ENCODE measurements around the gene TMEM154. TPM values are rescaled to one million over a fixed set of nuclear protein-coding genes. Genes with fewer than 3 reads are reported as not detected.
A peak's percentile ranks its signal among the peaks of the same experiment; 100 is the strongest.

The TMEM154 gene
- polyA plus RNA-seq, 1 donor from 2014 or later, result not detected

DNA sequence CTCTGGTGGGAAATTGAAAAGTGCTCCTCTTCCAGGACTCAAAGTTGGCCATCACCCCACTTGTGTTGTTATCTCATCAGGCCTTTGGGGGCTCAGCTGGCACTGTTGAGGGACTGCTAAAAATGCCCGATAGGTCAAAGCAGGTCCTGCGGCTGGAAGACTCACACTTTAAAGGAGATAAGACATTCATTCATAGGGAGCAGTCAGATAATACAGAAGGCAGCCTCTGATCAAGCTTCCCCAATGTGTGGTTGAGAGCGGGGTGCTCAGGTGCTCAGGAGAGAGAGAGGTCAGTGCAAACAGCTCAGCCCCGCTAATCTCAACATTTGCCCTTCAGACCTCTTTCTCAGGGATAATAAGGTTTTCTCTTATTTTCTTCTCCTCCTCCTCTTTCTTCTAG is 70.3 kb downstream of the TMEM154 start:
- H3K9me2 ChIP-seq (ENCODE audit: insufficient read depth, low read length), result no peaks in the 10 kb centered on the region
- no peak overlapping the region for H3K4me2 ChIP-seq (ENCODE audit: low read length)
- no peaks in the 10 kb centered on the region for H3K27me3 ChIP-seq (ENCODE audit: insufficient read depth, low read depth, low read length)
- no peak overlapping the region for H3K4me3 ChIP-seq (ENCODE audit: low read length)
- H4K20me1 ChIP-seq (ENCODE audit: insufficient read depth), result no peaks in the 10 kb centered on the region
- no peak for TF ChIP-seq TAF1 (IDR thresholded peaks at IDR 0.05; ENCODE audit: low read depth)
- TF ChIP-seq RAD21 (conservative IDR thresholded peaks at IDR 0.05), result no peak
- H3K9ac ChIP-seq (ENCODE audit: low read length), result no peak overlapping the region
- no peaks in the 10 kb centered on the region for H3F3A ChIP-seq (ENCODE audit: insufficient read depth, low read length, poor library complexity, severe bottlenecking)
- H3K9me3 ChIP-seq (ENCODE audit: low read length), result no peaks in the 10 kb centered on the region
- H2AFZ ChIP-seq (ENCODE audit: low read depth, low read length), result no peak overlapping the region
- H3K79me2 ChIP-seq (replicated peaks; ENCODE audit: insufficient read depth, low read length), result no peaks in the 10 kb centered on the region
- no peaks in the 10 kb centered on the region for H3K36me3 ChIP-seq (ENCODE audit: insufficient read depth, low read length)
- no peak overlapping the region for H3K27ac ChIP-seq (ENCODE audit: low read length)

DNA sequence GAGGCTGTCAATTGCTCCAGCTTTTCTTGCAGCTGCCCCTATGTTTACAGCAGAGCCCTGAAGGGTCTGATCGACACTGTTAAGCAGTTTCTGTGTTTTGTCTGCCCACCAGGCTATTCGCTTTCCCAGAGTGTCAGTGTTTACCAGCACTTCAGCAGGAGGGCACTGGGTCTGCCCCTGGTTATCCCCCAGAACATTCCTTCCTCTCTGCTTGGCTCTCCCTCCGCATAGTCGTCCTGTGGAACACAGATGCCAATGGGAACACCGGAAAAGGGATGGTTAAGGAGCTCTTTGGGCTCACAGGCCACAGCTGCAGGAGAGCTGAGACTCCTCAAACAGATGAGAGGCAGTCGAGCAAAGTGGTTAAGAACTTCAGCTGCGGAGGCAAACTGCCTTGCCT is 72.6 kb downstream of the TMEM154 start:
- Histone ChIP-seq H3K79me2 (replicated peaks; ENCODE audit: insufficient read depth, low read length) (no peaks in the 10 kb centered on the region), H3K9me3 (ENCODE audit: low read length) (no peaks in the 10 kb centered on the region), H3K27ac (ENCODE audit: low read length) (peak overlapping the region; percentile 69), H3K9me2 (ENCODE audit: insufficient read depth, low read length) (no peaks in the 10 kb centered on the region), H2AFZ (ENCODE audit: low read depth, low read length) (peak overlapping the region; percentile 12), H3F3A (ENCODE audit: insufficient read depth, low read length, poor library complexity, severe bottlenecking) (no peaks in the 10 kb centered on the region), H3K36me3 (ENCODE audit: insufficient read depth, low read length) (no peaks in the 10 kb centered on the region), H3K4me2 (ENCODE audit: low read length) (no peak overlapping the region), H3K4me3 (ENCODE audit: low read length) (no peak overlapping the region), H3K9ac (ENCODE audit: low read length) (no peak overlapping the region), H3K27me3 (ENCODE audit: insufficient read depth, low read depth, low read length) (no peaks in the 10 kb centered on the region), H4K20me1 (ENCODE audit: insufficient read depth) (no peaks in the 10 kb centered on the region)
- TF ChIP-seq TAF1 (IDR thresholded peaks at IDR 0.05; ENCODE audit: low read depth) (no peak), EZH2 (IDR thresholded peaks at IDR 0.05; ENCODE audit: borderline replicate concordance, insufficient read depth, low read length, poor library complexity, severe bottlenecking) (no peak), SMC3 (conservative IDR thresholded peaks at IDR 0.05; ENCODE audit: poor library complexity) (no peak), POLR2AphosphoS5 (IDR thresholded peaks at IDR 0.05) (no peak), EP300 (conservative IDR thresholded peaks at IDR 0.05; ENCODE audit: poor library complexity, severe bottlenecking) (no peak), RAD21 (conservative IDR thresholded peaks at IDR 0.05) (no peak), MXI1 (conservative IDR thresholded peaks at IDR 0.05; ENCODE audit: poor library complexity, severe bottlenecking) (no peak)
- TF ChIP-seq, protein P1, sequence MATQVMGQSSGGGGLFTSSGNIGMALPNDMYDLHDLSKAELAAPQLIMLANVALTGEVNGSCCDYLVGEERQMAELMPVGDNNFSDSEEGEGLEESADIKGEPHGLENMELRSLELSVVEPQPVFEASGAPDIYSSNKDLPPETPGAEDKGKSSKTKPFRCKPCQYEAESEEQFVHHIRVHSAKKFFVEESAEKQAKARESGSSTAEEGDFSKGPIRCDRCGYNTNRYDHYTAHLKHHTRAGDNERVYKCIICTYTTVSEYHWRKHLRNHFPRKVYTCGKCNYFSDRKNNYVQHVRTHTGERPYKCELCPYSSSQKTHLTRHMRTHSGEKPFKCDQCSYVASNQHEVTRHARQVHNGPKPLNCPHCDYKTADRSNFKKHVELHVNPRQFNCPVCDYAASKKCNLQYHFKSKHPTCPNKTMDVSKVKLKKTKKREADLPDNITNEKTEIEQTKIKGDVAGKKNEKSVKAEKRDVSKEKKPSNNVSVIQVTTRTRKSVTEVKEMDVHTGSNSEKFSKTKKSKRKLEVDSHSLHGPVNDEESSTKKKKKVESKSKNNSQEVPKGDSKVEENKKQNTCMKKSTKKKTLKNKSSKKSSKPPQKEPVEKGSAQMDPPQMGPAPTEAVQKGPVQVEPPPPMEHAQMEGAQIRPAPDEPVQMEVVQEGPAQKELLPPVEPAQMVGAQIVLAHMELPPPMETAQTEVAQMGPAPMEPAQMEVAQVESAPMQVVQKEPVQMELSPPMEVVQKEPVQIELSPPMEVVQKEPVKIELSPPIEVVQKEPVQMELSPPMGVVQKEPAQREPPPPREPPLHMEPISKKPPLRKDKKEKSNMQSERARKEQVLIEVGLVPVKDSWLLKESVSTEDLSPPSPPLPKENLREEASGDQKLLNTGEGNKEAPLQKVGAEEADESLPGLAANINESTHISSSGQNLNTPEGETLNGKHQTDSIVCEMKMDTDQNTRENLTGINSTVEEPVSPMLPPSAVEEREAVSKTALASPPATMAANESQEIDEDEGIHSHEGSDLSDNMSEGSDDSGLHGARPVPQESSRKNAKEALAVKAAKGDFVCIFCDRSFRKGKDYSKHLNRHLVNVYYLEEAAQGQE (IDR thresholded peaks at IDR 0.05; ENCODE audit: borderline replicate concordance), result no peak
- TF ChIP-seq, protein P2, sequence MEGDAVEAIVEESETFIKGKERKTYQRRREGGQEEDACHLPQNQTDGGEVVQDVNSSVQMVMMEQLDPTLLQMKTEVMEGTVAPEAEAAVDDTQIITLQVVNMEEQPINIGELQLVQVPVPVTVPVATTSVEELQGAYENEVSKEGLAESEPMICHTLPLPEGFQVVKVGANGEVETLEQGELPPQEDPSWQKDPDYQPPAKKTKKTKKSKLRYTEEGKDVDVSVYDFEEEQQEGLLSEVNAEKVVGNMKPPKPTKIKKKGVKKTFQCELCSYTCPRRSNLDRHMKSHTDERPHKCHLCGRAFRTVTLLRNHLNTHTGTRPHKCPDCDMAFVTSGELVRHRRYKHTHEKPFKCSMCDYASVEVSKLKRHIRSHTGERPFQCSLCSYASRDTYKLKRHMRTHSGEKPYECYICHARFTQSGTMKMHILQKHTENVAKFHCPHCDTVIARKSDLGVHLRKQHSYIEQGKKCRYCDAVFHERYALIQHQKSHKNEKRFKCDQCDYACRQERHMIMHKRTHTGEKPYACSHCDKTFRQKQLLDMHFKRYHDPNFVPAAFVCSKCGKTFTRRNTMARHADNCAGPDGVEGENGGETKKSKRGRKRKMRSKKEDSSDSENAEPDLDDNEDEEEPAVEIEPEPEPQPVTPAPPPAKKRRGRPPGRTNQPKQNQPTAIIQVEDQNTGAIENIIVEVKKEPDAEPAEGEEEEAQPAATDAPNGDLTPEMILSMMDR (IDR thresholded peaks at IDR 0.05; ENCODE audit: poor library complexity, severe bottlenecking), result no peak

DNA sequence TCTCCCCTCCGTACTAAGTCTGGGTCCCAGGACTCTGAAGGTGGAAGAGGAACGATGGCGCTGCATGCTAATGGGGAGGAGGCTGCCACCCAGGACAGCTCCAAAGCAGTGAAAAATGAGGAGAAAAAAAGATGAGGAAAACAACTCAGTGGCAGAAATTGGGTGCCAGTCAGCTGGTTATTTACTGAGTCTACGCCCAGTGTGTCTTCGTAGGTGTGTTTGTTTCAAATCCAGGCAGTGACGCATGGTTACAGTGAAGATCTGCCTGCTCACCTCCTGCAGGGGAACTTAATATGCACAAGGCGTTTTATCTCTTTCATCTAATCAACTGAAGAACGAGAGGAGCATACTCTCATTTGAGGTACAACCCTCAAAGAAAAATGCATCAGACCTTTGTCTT is 73.0 kb downstream of the TMEM154 start:
- H3K4me3 ChIP-seq (ENCODE audit: low read length), result peak overlapping the region; percentile 0
- no peaks in the 10 kb centered on the region for H3K9me3 ChIP-seq (ENCODE audit: low read length)
- no peaks in the 10 kb centered on the region for H4K20me1 ChIP-seq (ENCODE audit: insufficient read depth)
- H3F3A ChIP-seq (ENCODE audit: insufficient read depth, low read length, poor library complexity, severe bottlenecking), result no peaks in the 10 kb centered on the region
- H3K27me3 ChIP-seq (ENCODE audit: insufficient read depth, low read depth, low read length), result no peaks in the 10 kb centered on the region
- no peaks in the 10 kb centered on the region for H3K79me2 ChIP-seq (replicated peaks; ENCODE audit: insufficient read depth, low read length)
- peak overlapping the region; percentile 69 for H3K27ac ChIP-seq (ENCODE audit: low read length)
- peak overlapping the region; percentile 12 for H2AFZ ChIP-seq (ENCODE audit: low read depth, low read length)
- H3K36me3 ChIP-seq (ENCODE audit: insufficient read depth, low read length), result no peaks in the 10 kb centered on the region
- H3K9ac ChIP-seq (ENCODE audit: low read length), result no peak overlapping the region
- peak overlapping the region; percentile 43 for H3K4me2 ChIP-seq (ENCODE audit: low read length)
- no peak for TF ChIP-seq TAF1 (IDR thresholded peaks at IDR 0.05; ENCODE audit: low read depth)
- H3K9me2 ChIP-seq (ENCODE audit: insufficient read depth, low read length), result no peaks in the 10 kb centered on the region
